BE2C (cell line): ENCODE data around the gene GPHB5. TPM values are rescaled to one million over a fixed set of nuclear protein-coding genes. Genes with fewer than 3 reads are reported as not detected.

Experiments
- DNase-seq: peaks from one replicate; pipeline ENCODE4 v3.0.0-alpha.2; 2020
- H3K27me3 ChIP-seq: fragments of 250-450 bp; sonication (Bioruptor Pico); 2 replicates; pipeline ENCODE4 v1.5.1; 2020; ENCODE audit warnings: mild to moderate bottlenecking
- H3K36me3 ChIP-seq: fragments of 250-450 bp; sonication (Bioruptor Pico); 2 replicates; pipeline ENCODE4 v1.5.1; 2020; ENCODE audit warnings: mild to moderate bottlenecking
- H3K4me1 ChIP-seq: fragments of 250-450 bp; sonication (Bioruptor Pico); 2 replicates; pipeline ENCODE4 v1.5.1; 2020
- H3K4me3 ChIP-seq: 2 replicates; pipeline ENCODE4 v1.5.1; 2011; ENCODE audit warnings: low read depth, low read length
- H3K9me3 ChIP-seq: fragments of 250-450 bp; sonication (Bioruptor Pico); 2 replicates; pipeline ENCODE4 v1.5.1; 2020
- polyA plus RNA-seq: library from polyadenylated mRNA; unstranded; fragments of >200 nt; gene quantifications from one replicate; pipeline ENCODE4 v1.2.1, GENCODE V29; 2012; ENCODE audit warnings: low read depth, missing spikeins; ENCODE audit not compliant: insufficient read length, insufficient read depth
- TF ChIP-seq, protein P1 (sequence below): IDR thresholded peaks from 2 replicates; pipeline ENCODE4 v1.5.1; 2012; ENCODE audit warnings: mild to moderate bottlenecking, low read depth, low read length

The GPHB5 gene, protein sequence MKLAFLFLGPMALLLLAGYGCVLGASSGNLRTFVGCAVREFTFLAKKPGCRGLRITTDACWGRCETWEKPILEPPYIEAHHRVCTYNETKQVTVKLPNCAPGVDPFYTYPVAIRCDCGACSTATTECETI
- polyA plus RNA-seq: not detected

DNA sequence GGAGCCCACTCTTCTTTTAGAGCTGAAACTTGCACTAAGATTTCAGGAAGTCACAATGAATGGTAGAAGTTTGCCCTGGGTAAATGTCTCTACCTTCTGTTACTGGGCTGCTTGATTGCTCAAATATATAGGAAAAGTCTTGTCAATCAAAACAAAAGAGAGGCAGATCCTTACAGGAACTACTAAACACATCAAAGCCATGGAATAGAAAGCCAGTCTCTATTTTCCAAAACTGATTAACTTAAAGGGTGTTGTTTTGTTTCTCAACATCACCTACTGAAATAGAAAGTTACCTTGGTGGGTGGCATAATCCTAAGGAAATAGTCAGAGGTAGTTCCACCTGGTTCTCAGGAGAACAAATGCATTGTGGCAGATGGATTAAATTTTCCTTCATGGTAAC lies at the start of gene GPHB5:
Gene GPHB5 (minus strand): TSS at position 101 of the 400 bp plus-strand sequence. CDS start 1,086 bp downstream, outside the sequence.
- DNase-seq: no peak
- Histone ChIP-seq H3K4me3 (no peak within 1 kb of the TSS), H3K4me1 (no peaks in the 10 kb centered on the region), H3K27me3 (peaks cover 27% of the 10 kb centered on the region), H3K9me3 (no peaks in the 10 kb centered on the region), H3K36me3 (no peaks in the 10 kb centered on the region)
- TF ChIP-seq, protein P1, sequence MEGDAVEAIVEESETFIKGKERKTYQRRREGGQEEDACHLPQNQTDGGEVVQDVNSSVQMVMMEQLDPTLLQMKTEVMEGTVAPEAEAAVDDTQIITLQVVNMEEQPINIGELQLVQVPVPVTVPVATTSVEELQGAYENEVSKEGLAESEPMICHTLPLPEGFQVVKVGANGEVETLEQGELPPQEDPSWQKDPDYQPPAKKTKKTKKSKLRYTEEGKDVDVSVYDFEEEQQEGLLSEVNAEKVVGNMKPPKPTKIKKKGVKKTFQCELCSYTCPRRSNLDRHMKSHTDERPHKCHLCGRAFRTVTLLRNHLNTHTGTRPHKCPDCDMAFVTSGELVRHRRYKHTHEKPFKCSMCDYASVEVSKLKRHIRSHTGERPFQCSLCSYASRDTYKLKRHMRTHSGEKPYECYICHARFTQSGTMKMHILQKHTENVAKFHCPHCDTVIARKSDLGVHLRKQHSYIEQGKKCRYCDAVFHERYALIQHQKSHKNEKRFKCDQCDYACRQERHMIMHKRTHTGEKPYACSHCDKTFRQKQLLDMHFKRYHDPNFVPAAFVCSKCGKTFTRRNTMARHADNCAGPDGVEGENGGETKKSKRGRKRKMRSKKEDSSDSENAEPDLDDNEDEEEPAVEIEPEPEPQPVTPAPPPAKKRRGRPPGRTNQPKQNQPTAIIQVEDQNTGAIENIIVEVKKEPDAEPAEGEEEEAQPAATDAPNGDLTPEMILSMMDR: no peak

DNA sequence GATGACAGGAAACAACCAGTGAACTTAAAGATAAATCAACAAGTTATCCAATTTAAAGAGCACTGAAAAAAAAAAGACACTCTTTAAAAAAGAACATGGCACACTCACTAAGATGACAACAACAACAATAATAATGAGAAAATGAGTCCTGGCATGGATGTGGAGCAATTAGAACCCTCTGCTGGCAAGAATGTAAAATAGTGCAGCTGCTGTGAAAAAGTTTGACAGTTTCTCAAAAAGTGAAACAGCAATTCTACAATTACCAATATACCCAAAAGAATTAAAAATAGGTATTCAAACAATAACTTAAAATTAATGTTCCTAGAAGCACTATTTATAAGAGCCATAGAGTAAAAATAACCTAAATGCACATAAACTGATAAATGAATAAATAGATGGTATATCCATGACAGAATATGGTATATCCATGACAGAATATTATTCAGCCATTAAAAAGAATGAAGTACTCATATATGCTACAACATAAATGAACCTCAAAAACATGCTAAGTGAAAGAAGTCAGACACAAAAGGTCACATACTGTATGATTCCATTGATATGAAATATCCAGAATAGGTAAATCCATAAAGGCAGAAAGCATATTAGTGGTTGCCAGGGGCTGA lies 49.1 kb upstream of the GPHB5 start:
- Histone ChIP-seq H3K4me1 (no peaks in the 10 kb centered on the region), H3K27me3 (no peaks in the 10 kb centered on the region), H3K4me3 (no peak overlapping the region), H3K9me3 (no peaks in the 10 kb centered on the region), H3K36me3 (no peaks in the 10 kb centered on the region)
- TF ChIP-seq, protein P1: no peak
- DNase-seq: no peak

DNA sequence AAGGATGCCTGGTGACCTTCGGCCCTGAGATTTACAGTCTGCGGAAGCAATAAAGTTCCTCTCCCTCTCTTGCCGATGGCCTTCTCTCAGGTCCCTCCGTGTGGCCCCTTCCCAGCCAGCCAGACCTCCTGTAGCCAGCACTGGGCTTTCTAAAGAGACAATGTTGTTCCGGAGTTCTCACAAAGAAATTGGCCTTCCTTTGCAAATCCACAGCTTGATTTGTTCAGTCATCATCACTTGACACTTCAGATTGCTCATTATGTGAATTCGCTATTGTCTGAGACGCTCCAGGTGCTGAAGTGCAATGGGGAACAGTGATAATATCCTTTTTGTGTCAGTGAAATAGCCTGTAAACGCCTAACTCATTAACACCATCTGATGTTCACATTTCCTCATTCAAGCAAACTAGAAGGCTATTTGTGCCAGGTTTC lies 43.7 kb upstream of the GPHB5 start:
- no peaks in the 10 kb centered on the region for H3K27me3 ChIP-seq
- no peaks in the 10 kb centered on the region for H3K36me3 ChIP-seq
- TF ChIP-seq, protein P1: no peak
- no peaks in the 10 kb centered on the region for H3K9me3 ChIP-seq
- no peaks in the 10 kb centered on the region for H3K4me1 ChIP-seq
- no peak for DNase-seq
- H3K4me3 ChIP-seq: no peak overlapping the region

DNA sequence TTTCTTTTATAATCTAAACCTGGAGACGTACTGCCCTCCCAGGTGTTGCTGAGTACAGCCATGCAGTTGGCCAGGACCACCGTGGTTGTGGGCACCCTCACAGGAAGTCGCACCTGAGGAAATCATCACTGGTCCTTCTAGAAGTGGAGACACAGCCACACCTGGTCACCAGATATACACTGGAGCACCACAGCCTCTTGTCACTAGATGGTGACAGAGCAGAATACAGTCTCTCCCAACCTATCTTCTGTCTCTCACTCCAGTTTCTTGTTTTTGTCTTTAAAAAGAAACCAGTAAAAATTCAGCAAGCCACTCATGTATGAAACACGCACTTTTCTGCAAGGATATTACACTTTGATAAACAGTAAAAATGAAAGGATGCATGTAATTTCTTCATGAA lies 43.1 kb upstream of the GPHB5 start:
- no peaks in the 10 kb centered on the region for H3K9me3 ChIP-seq
- TF ChIP-seq, protein P1: peak; percentile 16; the same call in 1 of the 2 replicates
- no peaks in the 10 kb centered on the region for H3K36me3 ChIP-seq
- H3K4me3 ChIP-seq: no peak overlapping the region
- H3K4me1 ChIP-seq: no peaks in the 10 kb centered on the region
- DNase-seq: no peak
- H3K27me3 ChIP-seq: no peaks in the 10 kb centered on the region

DNA sequence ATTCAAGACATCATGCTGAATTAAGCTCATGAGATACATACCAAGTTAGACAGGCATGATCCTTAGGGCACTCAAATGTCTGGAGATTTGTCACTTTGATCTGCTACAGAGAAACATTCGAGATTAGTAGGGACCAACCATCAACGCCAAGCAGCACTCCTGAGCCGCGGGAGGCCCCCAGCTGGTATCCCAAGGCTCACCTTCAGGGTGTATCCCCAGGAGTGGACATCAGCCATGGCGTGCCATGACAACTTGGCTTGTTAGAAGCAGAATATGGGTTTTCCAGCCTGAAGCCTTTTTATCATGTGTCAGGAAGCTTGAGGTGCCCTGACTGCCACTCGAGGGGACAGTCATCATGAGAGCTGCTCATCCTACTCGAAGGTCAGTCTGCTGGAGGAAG lies 39.1 kb upstream of the GPHB5 start:
- Histone ChIP-seq H3K9me3 (no peaks in the 10 kb centered on the region), H3K27me3 (0 out of 2 replicates have a peak, but pooled peaks cover 4% of the 10 kb centered on the region), H3K36me3 (no peaks in the 10 kb centered on the region), H3K4me1 (no peaks in the 10 kb centered on the region), H3K4me3 (no peak overlapping the region)
- TF ChIP-seq, protein P1: no peak
- no peak for DNase-seq

DNA sequence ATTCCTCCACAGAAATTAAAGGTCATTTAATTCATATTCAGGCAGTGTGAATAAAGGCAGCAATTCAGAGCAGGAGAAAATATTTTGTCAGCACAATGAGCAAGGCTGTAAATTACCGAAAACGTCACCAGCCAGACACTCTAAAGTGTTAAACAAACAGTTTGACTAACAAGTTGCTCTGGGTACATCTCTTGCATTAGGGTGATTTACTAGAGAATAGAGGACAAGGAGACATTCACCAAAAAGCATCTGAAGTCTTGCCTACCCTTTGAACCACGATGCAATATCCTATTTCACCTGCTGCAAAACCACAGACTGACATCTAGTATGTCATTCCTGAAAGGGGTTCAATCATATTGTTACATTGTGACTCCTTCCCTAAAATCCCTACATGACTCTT lies 27.1 kb upstream of the GPHB5 start:
- Histone ChIP-seq H3K4me1 (no peaks in the 10 kb centered on the region), H3K4me3 (no peak overlapping the region), H3K36me3 (no peaks in the 10 kb centered on the region), H3K27me3 (no peaks in the 10 kb centered on the region; the same call in 1 of the 2 replicates), H3K9me3 (no peaks in the 10 kb centered on the region)
- TF ChIP-seq, protein P1: no peak
- DNase-seq: no peak
